ENCODE data around the gene PLOD2. TPM values are rescaled to one million over a fixed set of nuclear protein-coding genes. Genes with fewer than 3 reads are reported as not detected.
A peak's percentile ranks its signal among the peaks of the same experiment; 100 is the strongest.

The PLOD2 gene
- total RNA-seq, 1 donor from 2014 or later: 21.1 TPM

GRCh38 chr3:146196789-146197188 lies 35.8 kb upstream of the PLOD2 start:
- DNase-seq: no peak
- intact Hi-C loops (cut with micrococcal nuclease): no loop called here

DNA sequence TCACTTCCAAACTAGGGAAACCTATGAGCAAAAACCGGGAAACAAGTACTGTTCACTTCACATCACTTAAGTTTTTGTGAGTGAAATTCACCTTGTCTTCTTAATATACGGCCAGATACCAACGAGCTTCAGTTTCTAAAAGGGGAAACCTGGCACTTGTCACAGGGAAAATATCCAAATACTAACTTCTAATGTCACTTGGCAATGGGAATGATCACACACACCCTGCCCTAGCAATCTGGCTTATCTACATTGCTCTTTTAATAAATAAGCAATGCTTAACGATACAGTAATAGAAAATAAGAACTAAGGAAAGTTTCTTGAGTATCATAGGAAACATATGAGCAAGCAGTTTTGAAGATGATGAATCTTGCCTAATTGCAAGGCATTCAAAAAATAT lies 34.6 kb upstream of the PLOD2 start:
- no peaks in the 10 kb centered on the region for H3K9me3 ChIP-seq (replicated peaks)
- TF ChIP-seq, protein P1, sequence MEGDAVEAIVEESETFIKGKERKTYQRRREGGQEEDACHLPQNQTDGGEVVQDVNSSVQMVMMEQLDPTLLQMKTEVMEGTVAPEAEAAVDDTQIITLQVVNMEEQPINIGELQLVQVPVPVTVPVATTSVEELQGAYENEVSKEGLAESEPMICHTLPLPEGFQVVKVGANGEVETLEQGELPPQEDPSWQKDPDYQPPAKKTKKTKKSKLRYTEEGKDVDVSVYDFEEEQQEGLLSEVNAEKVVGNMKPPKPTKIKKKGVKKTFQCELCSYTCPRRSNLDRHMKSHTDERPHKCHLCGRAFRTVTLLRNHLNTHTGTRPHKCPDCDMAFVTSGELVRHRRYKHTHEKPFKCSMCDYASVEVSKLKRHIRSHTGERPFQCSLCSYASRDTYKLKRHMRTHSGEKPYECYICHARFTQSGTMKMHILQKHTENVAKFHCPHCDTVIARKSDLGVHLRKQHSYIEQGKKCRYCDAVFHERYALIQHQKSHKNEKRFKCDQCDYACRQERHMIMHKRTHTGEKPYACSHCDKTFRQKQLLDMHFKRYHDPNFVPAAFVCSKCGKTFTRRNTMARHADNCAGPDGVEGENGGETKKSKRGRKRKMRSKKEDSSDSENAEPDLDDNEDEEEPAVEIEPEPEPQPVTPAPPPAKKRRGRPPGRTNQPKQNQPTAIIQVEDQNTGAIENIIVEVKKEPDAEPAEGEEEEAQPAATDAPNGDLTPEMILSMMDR (IDR thresholded peaks at IDR 0.05; ENCODE audit: borderline replicate concordance): no peak
- H3K27me3 ChIP-seq (ENCODE audit: low read depth): no peaks in the 10 kb centered on the region
- H3K4me1 ChIP-seq: peaks cover 25% of the 10 kb centered on the region
- peak overlapping the region; percentile 12 for H3K4me3 ChIP-seq
- DNase-seq: no peak
- H3K36me3 ChIP-seq: no peaks in the 10 kb centered on the region
- H3K27ac ChIP-seq (replicated peaks): no peak overlapping the region
- intact Hi-C loops (cut with micrococcal nuclease): no loop called here

More at GRCh38 chr3:146196789-146197188, 35.8 kb upstream of the PLOD2 start:
- TF ChIP-seq, protein P1 (IDR thresholded peaks at IDR 0.05; ENCODE audit: borderline replicate concordance): no peak
- Histone ChIP-seq H3K27ac (replicated peaks) (no peak overlapping the region), H3K9me3 (replicated peaks) (no peaks in the 10 kb centered on the region), H3K27me3 (ENCODE audit: low read depth) (no peaks in the 10 kb centered on the region), H3K4me3 (no peak overlapping the region), H3K4me1 (peaks cover 25% of the 10 kb centered on the region), H3K36me3 (no peaks in the 10 kb centered on the region)

DNA sequence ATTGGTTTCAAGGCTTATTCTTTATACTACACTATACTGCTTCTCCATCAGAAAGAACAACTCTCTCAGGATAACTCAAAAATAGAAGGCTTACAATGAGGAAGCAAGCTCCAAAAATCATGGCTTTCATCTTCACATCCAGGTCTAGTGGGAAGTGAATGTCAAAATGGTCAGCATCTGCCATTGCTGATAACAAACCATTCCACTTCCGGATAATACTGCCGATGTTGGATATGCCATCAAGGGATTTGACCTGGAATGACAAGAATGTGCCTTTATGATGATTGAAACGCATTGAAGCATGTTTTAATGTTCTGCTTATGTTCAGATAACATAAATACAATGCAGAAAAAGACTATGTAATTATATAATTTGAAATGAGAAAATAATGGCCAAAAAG lies 34.0 kb upstream of the PLOD2 start:
- no peaks in the 10 kb centered on the region for H3K27me3 ChIP-seq (ENCODE audit: low read depth)
- H3K4me3 ChIP-seq: peak overlapping the region; percentile 12
- no peak overlapping the region for H3K27ac ChIP-seq (replicated peaks)
- peaks cover 25% of the 10 kb centered on the region for H3K4me1 ChIP-seq
- TF ChIP-seq, protein P1 (IDR thresholded peaks at IDR 0.05; ENCODE audit: borderline replicate concordance): no peak
- no peaks in the 10 kb centered on the region for H3K9me3 ChIP-seq (replicated peaks)
- no peak for DNase-seq
- intact Hi-C loops (cut with micrococcal nuclease): no loop called here
- peaks cover 4% of the 10 kb centered on the region for H3K36me3 ChIP-seq

- H3K36me3 ChIP-seq: peaks cover 5% of the 10 kb centered on the region
- no peaks in the 10 kb centered on the region for H3K9me3 ChIP-seq (replicated peaks)
- no peak for DNase-seq
- H3K27me3 ChIP-seq (ENCODE audit: low read depth): no peaks in the 10 kb centered on the region
- H3K4me1 ChIP-seq: peaks cover 19% of the 10 kb centered on the region
- TF ChIP-seq, protein P1 (IDR thresholded peaks at IDR 0.05; ENCODE audit: borderline replicate concordance): no peak
- no peak overlapping the region for H3K27ac ChIP-seq (replicated peaks)
- intact Hi-C loops (cut with micrococcal nuclease): no loop called here
- no peak overlapping the region for H3K4me3 ChIP-seq
These were observed 30.1 kb upstream of the PLOD2 start for GRCh38 chr3:146191051-146191450.

GRCh38 chr3:146189519-146190173 lies 28.7 kb upstream of the PLOD2 start:
- H3K4me3 ChIP-seq: no peak overlapping the region
- intact Hi-C loops (cut with micrococcal nuclease): loop anchor here (5.0 kb wide), 1 partner anchor 122 kb away; no protein-coding TSS in a partner anchor
- H3K36me3 ChIP-seq: peaks cover 5% of the 10 kb centered on the region
- H3K27ac ChIP-seq (replicated peaks): no peak overlapping the region
- no peaks in the 10 kb centered on the region for H3K27me3 ChIP-seq (ENCODE audit: low read depth)
- no peak for DNase-seq
- TF ChIP-seq, protein P1 (IDR thresholded peaks at IDR 0.05; ENCODE audit: borderline replicate concordance): peak; percentile 82
- no peaks in the 10 kb centered on the region for H3K9me3 ChIP-seq (replicated peaks)
- H3K4me1 ChIP-seq: peaks cover 6% of the 10 kb centered on the region
